IMR-90 (cell line): ENCODE measurements around the gene FIBIN. TPM values are rescaled to one million over a fixed set of nuclear protein-coding genes. Genes with fewer than 3 reads are reported as not detected.

ENCODE experiments used
- ATAC-seq: fragments of 200-7000 bp; cut with Tn5 transposase; 2 replicates; pipeline ENCODE4 v1.9.1; 2020; ENCODE audit warnings: low read depth, mild to moderate bottlenecking, moderate library complexity
- BruUV-seq: library from RNA; stranded (reverse); fragments of 400-500 nt; replicated peaks from 2 replicates; lab custom pipeline; 2021; lab: Mats Ljungman, UMichigan
- CTCF ChIA-PET: fragments of 300-600 bp; formaldehyde crosslinking; extraction: SDS; loops from one replicate; lab custom pipeline; 2021; ENCODE audit warnings: antibody characterized with exemption; lab: Yijun Ruan, JAX
- POLR2A ChIA-PET: fragments of 300-600 bp; sonication (Branson Sonifier 250); formaldehyde crosslinking; loops from one replicate; lab custom pipeline; 2022; ENCODE audit warnings: antibody characterized with exemption; ENCODE audit not compliant: unreplicated experiment; lab: Charles Lee
- DNase-seq: peaks from one replicate; pipeline ENCODE4 v3.0.0; 2013
- H2AFZ ChIP-seq: replicated peaks from 2 replicates; pipeline ENCODE3; 2013; ENCODE audit warnings: low read length, mild to moderate bottlenecking; ENCODE audit not compliant: poor library complexity
- H2AK5ac ChIP-seq: 2 replicates; pipeline ENCODE4 v1.6.1; 2013; ENCODE audit warnings: low read depth, low read length, inconsistent platforms
- H2AK9ac ChIP-seq: replicated peaks from 2 replicates; pipeline ENCODE3; 2013; ENCODE audit warnings: mild to moderate bottlenecking, low read depth, low read length, moderate library complexity; ENCODE audit not compliant: poor library complexity
- H2BK120ac ChIP-seq: 2 replicates; pipeline ENCODE4 v1.6.1; 2013; ENCODE audit warnings: low read depth, low read length, inconsistent platforms
- H2BK15ac ChIP-seq: 3 replicates; pipeline ENCODE4 v1.6.1; 2013; ENCODE audit warnings: low read depth, low read length, inconsistent platforms
- H2BK20ac ChIP-seq: 2 replicates; pipeline ENCODE4 v1.6.1; 2013; ENCODE audit warnings: low read depth, mild to moderate bottlenecking, inconsistent platforms, low read length, moderate library complexity
- H2BK5ac ChIP-seq: 2 replicates; pipeline ENCODE4 v1.6.1; 2013; ENCODE audit warnings: mild to moderate bottlenecking, low read depth, low read length, inconsistent platforms; ENCODE audit not compliant: poor library complexity, severe bottlenecking
- H3K14ac ChIP-seq: replicated peaks from 2 replicates; pipeline ENCODE4 v1.6.1; 2013; ENCODE audit warnings: low read depth, low read length, inconsistent platforms
- H3K18ac ChIP-seq: 2 replicates; pipeline ENCODE4 v1.6.1; 2013; ENCODE audit warnings: low read depth, low read length, control low read depth
- H3K23ac ChIP-seq: 2 replicates; pipeline ENCODE4 v1.6.1; 2013; ENCODE audit warnings: low read depth, low read length, inconsistent platforms
- H3K27ac ChIP-seq: 2 replicates; pipeline ENCODE4 v1.5.1; 2013; ENCODE audit warnings: mild to moderate bottlenecking, control low read depth, low read length; ENCODE audit not compliant: insufficient read depth
- H3K27me3 ChIP-seq: 2 replicates; pipeline ENCODE4 v1.6.1; 2013; ENCODE audit warnings: low read length; ENCODE audit not compliant: control insufficient read depth, insufficient read depth
- H3K36me3 ChIP-seq: 2 replicates; pipeline ENCODE4 v1.6.1; 2013; ENCODE audit warnings: low read length, mixed read lengths; ENCODE audit not compliant: control insufficient read depth, insufficient read depth
- H3K4ac ChIP-seq: 2 replicates; pipeline ENCODE4 v1.6.1; 2013; ENCODE audit warnings: low read depth, low read length, inconsistent platforms
- H3K4me1 ChIP-seq: 2 replicates; pipeline ENCODE4 v1.6.1; 2013; ENCODE audit warnings: low read length, mixed read lengths; ENCODE audit not compliant: control insufficient read depth, insufficient read depth
- H3K4me2 ChIP-seq: 2 replicates; pipeline ENCODE4 v1.6.1; 2013; ENCODE audit warnings: low read depth, mild to moderate bottlenecking, control low read depth, low read length, moderate library complexity
- H3K4me3 ChIP-seq: 2 replicates; pipeline ENCODE4 v1.5.1; 2013; ENCODE audit warnings: low read depth, mild to moderate bottlenecking, control low read depth, low read length, moderate library complexity; ENCODE audit not compliant: insufficient read depth
- H3K56ac ChIP-seq: 2 replicates; pipeline ENCODE4 v1.6.1; 2013; ENCODE audit warnings: low read length, inconsistent platforms; ENCODE audit not compliant: insufficient read depth; ENCODE audit errors: extremely low read depth
- H3K79me1 ChIP-seq, 2 experiments: 2 replicates each; pipeline ENCODE4 v1.6.1; 2013; ENCODE audit warnings: low read length in 2 of 2, inconsistent platforms in 1 of 2, low read depth in 1 of 2
- H3K9ac ChIP-seq: 2 replicates; pipeline ENCODE4 v1.6.1; 2013; ENCODE audit warnings: low read depth, low read length, control low read depth
- H3K9me1 ChIP-seq: 2 replicates; pipeline ENCODE4 v1.6.1; 2013; ENCODE audit warnings: low read length, inconsistent platforms; ENCODE audit not compliant: insufficient read depth
- H3K9me3 ChIP-seq: 2 replicates; pipeline ENCODE4 v1.6.1; 2013; ENCODE audit warnings: low read length; ENCODE audit not compliant: control insufficient read depth, insufficient read depth
- H4K20me1 ChIP-seq: 2 replicates; pipeline ENCODE4 v1.6.1; 2013; ENCODE audit warnings: low read length, inconsistent platforms; ENCODE audit not compliant: insufficient read depth
- H4K5ac ChIP-seq: 2 replicates; pipeline ENCODE4 v1.6.1; 2013; ENCODE audit warnings: mild to moderate bottlenecking, low read depth, low read length, control low read depth
- H4K8ac ChIP-seq, 2 experiments: 2 replicates each; pipeline ENCODE4 v1.6.1; 2013; ENCODE audit warnings: low read depth in 2 of 2, low read length in 2 of 2, control low read depth in 1 of 2, inconsistent platforms in 1 of 2
- H4K91ac ChIP-seq: 2 replicates; pipeline ENCODE4 v1.6.1; 2013; ENCODE audit warnings: low read depth, low read length, inconsistent platforms; ENCODE audit not compliant: insufficient read depth
- BHLHE40 ChIP-seq: fragments of 150-350 bp; IDR thresholded peaks from 2 replicates; pipeline ENCODE4 v1.6.1; 2016; ENCODE audit warnings: mild to moderate bottlenecking, low read depth, low read length
- CEBPB ChIP-seq: IDR thresholded peaks from 2 replicates; pipeline ENCODE4 v1.6.1; 2012; ENCODE audit warnings: low read depth, low read length, improper control_type of control experiment
- CHD1 ChIP-seq: IDR thresholded peaks from 2 replicates; pipeline ENCODE4 v1.6.1; 2012; ENCODE audit warnings: low read depth, low read length, improper control_type of control experiment
- FOS ChIP-seq: fragments of 150-350 bp; IDR thresholded peaks from 2 replicates; pipeline ENCODE4 v1.6.1; 2016; ENCODE audit warnings: low read depth, low read length
- MAFK ChIP-seq: IDR thresholded peaks from 2 replicates; pipeline ENCODE4 v1.6.1; 2012; ENCODE audit warnings: low read depth, low read length, improper control_type of control experiment
- MAZ ChIP-seq: IDR thresholded peaks from 2 replicates; pipeline ENCODE4 v1.6.1; 2012; ENCODE audit warnings: low read depth, mild to moderate bottlenecking, low read length, improper control_type of control experiment, moderate library complexity, borderline replicate concordance
- MXI1 ChIP-seq: IDR thresholded peaks from 2 replicates; pipeline ENCODE4 v1.6.1; 2012; ENCODE audit warnings: low read depth, mild to moderate bottlenecking, low read length, moderate library complexity, borderline replicate concordance
- NFE2L2 ChIP-seq: fragments of 150-350 bp; IDR thresholded peaks from 2 replicates; pipeline ENCODE4 v1.6.1; 2016; ENCODE audit warnings: low read depth, mild to moderate bottlenecking, low read length
- POLR2A ChIP-seq: IDR thresholded peaks from 2 replicates; pipeline ENCODE4 v1.6.1; 2012; ENCODE audit warnings: mild to moderate bottlenecking, low read depth, low read length
- RAD21 ChIP-seq: IDR thresholded peaks from 2 replicates; pipeline ENCODE4 v1.6.1; 2012; ENCODE audit warnings: low read length, improper control_type of control experiment
- RCOR1 ChIP-seq: IDR thresholded peaks from 2 replicates; pipeline ENCODE4 v1.6.1; 2012; ENCODE audit warnings: mild to moderate bottlenecking, low read length, improper control_type of control experiment; ENCODE audit not compliant: insufficient replicate concordance
- RFX5 ChIP-seq: IDR thresholded peaks from 2 replicates; pipeline ENCODE4 v1.8.0; 2012; ENCODE audit warnings: low read depth, mild to moderate bottlenecking, low read length, moderate library complexity
- SMC3 ChIP-seq: fragments of 150-350 bp; IDR thresholded peaks from 2 replicates; pipeline ENCODE4 v1.6.1; 2016; ENCODE audit warnings: low read depth, mild to moderate bottlenecking, antibody characterized with exemption, low read length, moderate library complexity
- USF2 ChIP-seq: fragments of 150-350 bp; IDR thresholded peaks from 2 replicates; pipeline ENCODE4 v1.6.1; 2017; ENCODE audit warnings: mild to moderate bottlenecking, antibody characterized with exemption, low read length, low read depth
- dilution Hi-C: fragments of 300-500 bp; cut with HindIII; formaldehyde crosslinking; loops from one replicate; pipeline ENCODE4 v1.14.3; 2018; ENCODE audit warnings: low sequenced_read_pairs; ENCODE audit not compliant: unreplicated experiment
- in situ Hi-C: fragments of 300-500 bp; cut with MboI; formaldehyde crosslinking; loops from 3 replicates; pipeline ENCODE4 v1.14.3; 2019; ENCODE audit warnings: low sequenced_read_pairs, inconsistent platforms, mixed read lengths
- intact Hi-C: fragments of 100-400 bp; cut with micrococcal nuclease; formaldehyde crosslinking; loops from 2 replicates; pipeline ENCODE4 v1.10.0; 2022
- polyA plus RNA-seq, 3 experiments: library from polyadenylated mRNA; depleted of rRNA; stranded (reverse); fragments of >200 nt; gene quantifications; 2 replicates each; pipeline ENCODE4 v1.2.3, GENCODE V29; 2012; ENCODE audit warnings: low replicate concordance in 1 of 3
- total RNA-seq: library from RNA; depleted of rRNA; stranded (reverse); fragments of >200 nt; gene quantifications from 2 replicates; pipeline ENCODE4 v1.2.3, GENCODE V29; 2012
- TF ChIP-seq, protein P1 (sequence below): fragments of 150-350 bp; IDR thresholded peaks from 2 replicates; pipeline ENCODE4 v1.6.1; 2016; ENCODE audit warnings: low read depth, mild to moderate bottlenecking, low read length, moderate library complexity, borderline replicate concordance
- TF ChIP-seq, protein P2 (sequence below): conservative IDR thresholded peaks from 2 replicates; pipeline ENCODE4 v1.5.1; 2012; ENCODE audit warnings: mild to moderate bottlenecking, low read depth, low read length, improper control_type of control experiment

FIBIN gene
- total and polyA plus RNA-seq, 2 of the 4 experiments (the other 2 are of a cell fraction), result 5.7 to 6.1 TPM

- no peak overlapping the region for H2AFZ ChIP-seq
- H4K5ac ChIP-seq, result no peak overlapping the region
- no peak overlapping the region for H2BK20ac ChIP-seq
- H3K4me1 ChIP-seq, result no peaks in the 10 kb centered on the region
- intact Hi-C loops, result no loop called here
- no peak overlapping the region for H4K91ac ChIP-seq
- no peak overlapping the region for H4K8ac ChIP-seq
- in situ Hi-C loops, result no loop called here
- H4K20me1 ChIP-seq, result no peaks in the 10 kb centered on the region
- ATAC-seq (peak; percentile 46), DNase-seq (peak; percentile 20)
- no peaks in the 10 kb centered on the region for H3K9me1 ChIP-seq
- H3K18ac ChIP-seq, result no peak overlapping the region
- no peak overlapping the region for H2AK5ac ChIP-seq
- H3K79me1 ChIP-seq, result no peaks in the 10 kb centered on the region
- H2AK9ac ChIP-seq, result no peak overlapping the region
- H3K36me3 ChIP-seq, result no peaks in the 10 kb centered on the region
- no peak overlapping the region for H3K56ac ChIP-seq
- no peaks in the 10 kb centered on the region for H3K9me3 ChIP-seq
- H2BK5ac ChIP-seq, result no peak overlapping the region
- H3K4me3 ChIP-seq, result no peak overlapping the region
- dilution Hi-C loops, result no loop called here
- H3K4ac ChIP-seq, result no peak overlapping the region
- no peaks in the 10 kb centered on the region; the same call in 1 of the 2 replicates for H3K27me3 ChIP-seq
- no peak overlapping the region for H3K27ac ChIP-seq
- no peak overlapping the region for H3K9ac ChIP-seq
- ChIA-PET POLR2A (no interaction called here), CTCF (no interaction called here)
- H3K23ac ChIP-seq, result no peak overlapping the region
- no peak overlapping the region for H3K14ac ChIP-seq
- no peak overlapping the region for H2BK15ac ChIP-seq
- TF ChIP-seq USF2 (no peak), MXI1 (no peak), RCOR1 (no peak), MAFK (no peak), MAZ (no peak), POLR2A (no peak), BHLHE40 (no peak), CHD1 (no peak), FOS (no peak), SMC3 (no peak), NFE2L2 (no peak), RAD21 (no peak), CEBPB (no peak), RFX5 (no peak)
- TF ChIP-seq, protein P1, sequence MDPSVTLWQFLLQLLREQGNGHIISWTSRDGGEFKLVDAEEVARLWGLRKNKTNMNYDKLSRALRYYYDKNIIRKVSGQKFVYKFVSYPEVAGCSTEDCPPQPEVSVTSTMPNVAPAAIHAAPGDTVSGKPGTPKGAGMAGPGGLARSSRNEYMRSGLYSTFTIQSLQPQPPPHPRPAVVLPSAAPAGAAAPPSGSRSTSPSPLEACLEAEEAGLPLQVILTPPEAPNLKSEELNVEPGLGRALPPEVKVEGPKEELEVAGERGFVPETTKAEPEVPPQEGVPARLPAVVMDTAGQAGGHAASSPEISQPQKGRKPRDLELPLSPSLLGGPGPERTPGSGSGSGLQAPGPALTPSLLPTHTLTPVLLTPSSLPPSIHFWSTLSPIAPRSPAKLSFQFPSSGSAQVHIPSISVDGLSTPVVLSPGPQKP, result no peak
- TF ChIP-seq, protein P2, sequence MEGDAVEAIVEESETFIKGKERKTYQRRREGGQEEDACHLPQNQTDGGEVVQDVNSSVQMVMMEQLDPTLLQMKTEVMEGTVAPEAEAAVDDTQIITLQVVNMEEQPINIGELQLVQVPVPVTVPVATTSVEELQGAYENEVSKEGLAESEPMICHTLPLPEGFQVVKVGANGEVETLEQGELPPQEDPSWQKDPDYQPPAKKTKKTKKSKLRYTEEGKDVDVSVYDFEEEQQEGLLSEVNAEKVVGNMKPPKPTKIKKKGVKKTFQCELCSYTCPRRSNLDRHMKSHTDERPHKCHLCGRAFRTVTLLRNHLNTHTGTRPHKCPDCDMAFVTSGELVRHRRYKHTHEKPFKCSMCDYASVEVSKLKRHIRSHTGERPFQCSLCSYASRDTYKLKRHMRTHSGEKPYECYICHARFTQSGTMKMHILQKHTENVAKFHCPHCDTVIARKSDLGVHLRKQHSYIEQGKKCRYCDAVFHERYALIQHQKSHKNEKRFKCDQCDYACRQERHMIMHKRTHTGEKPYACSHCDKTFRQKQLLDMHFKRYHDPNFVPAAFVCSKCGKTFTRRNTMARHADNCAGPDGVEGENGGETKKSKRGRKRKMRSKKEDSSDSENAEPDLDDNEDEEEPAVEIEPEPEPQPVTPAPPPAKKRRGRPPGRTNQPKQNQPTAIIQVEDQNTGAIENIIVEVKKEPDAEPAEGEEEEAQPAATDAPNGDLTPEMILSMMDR, result no peak
- BruUV-seq, result no TSS peak
- no peak overlapping the region for H3K4me2 ChIP-seq
- H2BK120ac ChIP-seq, result no peak overlapping the region
Measured at GRCh38 chr11:27018902-27019529, 25.1 kb downstream of the FIBIN start.
